Chondrocyte (in vitro differentiated cells): ENCODE results near the gene LRRC4B. TPM values are rescaled to one million over a fixed set of nuclear protein-coding genes. Genes with fewer than 3 reads are reported as not detected.

Experiments
- DNase-seq: peaks from one replicate; pipeline ENCODE4 v3.0.0; 2021; ENCODE audit warnings: mixed read lengths, low spot score
- H3K27ac Mint-ChIP-seq: one replicate; pipeline ENCODE4 v1.8.0; 2021; ENCODE audit warnings: mild to moderate bottlenecking, moderate library complexity, mixed read lengths; ENCODE audit not compliant: unreplicated experiment
- H3K27me3 Mint-ChIP-seq: 2 replicates; pipeline ENCODE4 v1.8.0; 2021; ENCODE audit warnings: low read depth, mixed read lengths
- H3K36me3 Mint-ChIP-seq: 2 replicates; pipeline ENCODE4 v1.8.0; 2021; ENCODE audit warnings: low read depth, mixed read lengths
- H3K4me1 Mint-ChIP-seq: 2 replicates; pipeline ENCODE4 v1.8.0; 2021; ENCODE audit warnings: low read depth, mild to moderate bottlenecking, mixed read lengths
- H3K4me3 Mint-ChIP-seq: one replicate; pipeline ENCODE4 v1.8.0; 2021; ENCODE audit warnings: mild to moderate bottlenecking, moderate library complexity, mixed read lengths; ENCODE audit not compliant: unreplicated experiment
- H3K9me3 Mint-ChIP-seq: 2 replicates; pipeline ENCODE4 v1.8.0; 2021; ENCODE audit warnings: low read depth, mixed read lengths
- CTCF ChIP-seq: fragments of 200-600 bp; sonication (generic); IDR thresholded peaks from 2 replicates; pipeline ENCODE4 v1.5.0; 2021; ENCODE audit warnings: antibody characterized with exemption, mild to moderate bottlenecking, moderate library complexity
- total RNA-seq: library from RNA; stranded (reverse); gene quantifications from 3 replicates; pipeline ENCODE4 v1.2.1, GENCODE V29; 2021

LRRC4B gene
- total RNA-seq, 1 donor from 2014 or later = 0.52 TPM

- Mint-ChIP-seq H3K4me3 (no peak overlapping the region), H3K27me3 (peaks cover 6% of the 10 kb centered on the region)
These were observed 87.7 kb downstream of the LRRC4B start for GRCh38 chr19:50480281-50481111.

GRCh38 chr19:50479761-50480251, 88.4 kb downstream of the LRRC4B start:
- no peaks in the 10 kb centered on the region for H3K9me3 Mint-ChIP-seq

More at GRCh38 chr19:50480281-50481111, 87.7 kb downstream of the LRRC4B start:
- peaks cover 13% of the 10 kb centered on the region for H3K36me3 Mint-ChIP-seq
- peaks cover 18% of the 10 kb centered on the region for H3K4me1 Mint-ChIP-seq
- no peak overlapping the region for H3K27ac Mint-ChIP-seq
- no peak for TF ChIP-seq CTCF
- H3K9me3 Mint-ChIP-seq = no peaks in the 10 kb centered on the region
- peak; percentile 92 for DNase-seq

GRCh38 chr19:50478901-50479715, 89.1 kb downstream of the LRRC4B start:
- H3K4me1 Mint-ChIP-seq = peaks cover 18% of the 10 kb centered on the region
- H3K9me3 Mint-ChIP-seq = no peaks in the 10 kb centered on the region
- TF ChIP-seq CTCF = peak; percentile 77
- DNase-seq = peak; percentile 81
- H3K4me3 Mint-ChIP-seq = no peak overlapping the region
- H3K27ac Mint-ChIP-seq = no peak overlapping the region
- no peaks in the 10 kb centered on the region for H3K27me3 Mint-ChIP-seq
- H3K36me3 Mint-ChIP-seq = peaks cover 8% of the 10 kb centered on the region

More at GRCh38 chr19:50479761-50480251, 88.4 kb downstream of the LRRC4B start:
- TF ChIP-seq CTCF = no peak
- peaks cover 8% of the 10 kb centered on the region for H3K36me3 Mint-ChIP-seq
- no peak overlapping the region for H3K27ac Mint-ChIP-seq
- H3K4me1 Mint-ChIP-seq = peaks cover 18% of the 10 kb centered on the region
- peak; percentile 86 for DNase-seq
- no peaks in the 10 kb centered on the region for H3K27me3 Mint-ChIP-seq
- no peak overlapping the region for H3K4me3 Mint-ChIP-seq

GRCh38 chr19:50477751-50478515, 90.3 kb downstream of the LRRC4B start:
- Mint-ChIP-seq H3K36me3 (peaks cover 8% of the 10 kb centered on the region), H3K27me3 (no peaks in the 10 kb centered on the region), H3K4me1 (peaks cover 18% of the 10 kb centered on the region), H3K4me3 (peak overlapping the region; percentile 97), H3K27ac (no peak overlapping the region), H3K9me3 (no peaks in the 10 kb centered on the region)
- DNase-seq = peak; percentile 60
- TF ChIP-seq CTCF = no peak

- no peak for TF ChIP-seq CTCF
- Mint-ChIP-seq H3K36me3 (peaks cover 8% of the 10 kb centered on the region), H3K27me3 (no peaks in the 10 kb centered on the region), H3K4me1 (peaks cover 18% of the 10 kb centered on the region), H3K4me3 (peak overlapping the region; percentile 97), H3K27ac (peak overlapping the region; percentile 87), H3K9me3 (no peaks in the 10 kb centered on the region)
- no peak for DNase-seq
These were observed 91.4 kb downstream of the LRRC4B start for GRCh38 chr19:50476907-50477238.
